ENCODE results near the gene NELL2.

DNA sequence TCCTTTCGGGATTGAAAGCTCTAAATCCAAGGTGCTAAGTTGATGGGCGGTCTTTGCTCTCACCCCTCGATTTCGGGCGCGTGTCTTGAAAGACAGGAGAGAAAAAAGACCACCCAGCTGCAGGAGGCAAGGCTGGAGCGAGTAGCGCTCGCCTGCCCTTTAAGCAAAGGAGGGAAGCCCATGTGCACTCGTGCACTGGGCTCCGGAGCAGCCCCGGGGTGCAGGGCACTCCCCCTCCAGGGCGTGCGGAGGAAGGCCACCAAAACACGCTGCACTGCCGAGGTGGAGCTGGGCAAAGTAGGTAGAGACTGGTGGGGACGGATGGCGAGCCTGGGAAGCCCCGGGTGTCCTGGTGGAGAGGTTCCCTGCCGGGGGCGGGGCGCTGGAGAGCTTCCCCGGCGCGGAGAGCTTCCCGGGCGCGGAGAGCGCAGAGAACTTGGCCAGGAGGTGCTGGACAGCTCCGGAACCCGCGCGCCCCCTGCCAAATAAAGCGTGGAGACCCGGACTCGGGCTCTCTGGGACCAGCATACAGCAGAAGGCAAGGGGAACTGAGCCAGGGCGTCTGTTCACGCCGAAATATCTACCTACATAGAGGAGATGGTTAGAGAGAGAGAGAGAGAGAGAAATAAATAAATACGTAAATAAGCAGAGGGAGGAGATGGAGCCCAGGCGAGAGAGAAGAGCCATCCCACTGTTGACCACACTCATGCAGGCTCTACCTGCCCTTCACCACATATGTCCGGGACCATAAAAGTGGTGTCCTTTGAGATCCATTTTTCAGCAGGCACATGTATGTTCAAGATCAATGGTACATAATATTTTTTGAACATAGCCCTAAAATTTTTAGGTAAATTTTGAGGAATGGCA is 662 bp upstream of the NELL2 start:
- TF ChIP-seq, protein P1, sequence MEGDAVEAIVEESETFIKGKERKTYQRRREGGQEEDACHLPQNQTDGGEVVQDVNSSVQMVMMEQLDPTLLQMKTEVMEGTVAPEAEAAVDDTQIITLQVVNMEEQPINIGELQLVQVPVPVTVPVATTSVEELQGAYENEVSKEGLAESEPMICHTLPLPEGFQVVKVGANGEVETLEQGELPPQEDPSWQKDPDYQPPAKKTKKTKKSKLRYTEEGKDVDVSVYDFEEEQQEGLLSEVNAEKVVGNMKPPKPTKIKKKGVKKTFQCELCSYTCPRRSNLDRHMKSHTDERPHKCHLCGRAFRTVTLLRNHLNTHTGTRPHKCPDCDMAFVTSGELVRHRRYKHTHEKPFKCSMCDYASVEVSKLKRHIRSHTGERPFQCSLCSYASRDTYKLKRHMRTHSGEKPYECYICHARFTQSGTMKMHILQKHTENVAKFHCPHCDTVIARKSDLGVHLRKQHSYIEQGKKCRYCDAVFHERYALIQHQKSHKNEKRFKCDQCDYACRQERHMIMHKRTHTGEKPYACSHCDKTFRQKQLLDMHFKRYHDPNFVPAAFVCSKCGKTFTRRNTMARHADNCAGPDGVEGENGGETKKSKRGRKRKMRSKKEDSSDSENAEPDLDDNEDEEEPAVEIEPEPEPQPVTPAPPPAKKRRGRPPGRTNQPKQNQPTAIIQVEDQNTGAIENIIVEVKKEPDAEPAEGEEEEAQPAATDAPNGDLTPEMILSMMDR (IDR thresholded peaks at IDR 0.05; ENCODE audit: low read depth, low read length, missing input control), result no peak
- TF ChIP-seq RAD21 (IDR thresholded peaks at IDR 0.05) (no peak), TAF1 (conservative IDR thresholded peaks at IDR 0.05) (no peak), GABPA (IDR thresholded peaks at IDR 0.05 in 1 of 2, conservative IDR thresholded peaks at IDR 0.05 in 1 of 2) (no peak), NR2F2 (IDR thresholded peaks at IDR 0.05) (no peak), FOXA2 (IDR thresholded peaks at IDR 0.05) (no peak), HNF4A (conservative IDR thresholded peaks at IDR 0.05) (no peak), EGR1 (IDR thresholded peaks at IDR 0.05; ENCODE audit: low read depth in 2 of 2) (no peak), JUND (IDR thresholded peaks at IDR 0.05) (no peak), YY1 (IDR thresholded peaks at IDR 0.05) (no peak), MAX (IDR thresholded peaks at IDR 0.05) (no peak)
- TF ChIP-seq, protein P2, sequence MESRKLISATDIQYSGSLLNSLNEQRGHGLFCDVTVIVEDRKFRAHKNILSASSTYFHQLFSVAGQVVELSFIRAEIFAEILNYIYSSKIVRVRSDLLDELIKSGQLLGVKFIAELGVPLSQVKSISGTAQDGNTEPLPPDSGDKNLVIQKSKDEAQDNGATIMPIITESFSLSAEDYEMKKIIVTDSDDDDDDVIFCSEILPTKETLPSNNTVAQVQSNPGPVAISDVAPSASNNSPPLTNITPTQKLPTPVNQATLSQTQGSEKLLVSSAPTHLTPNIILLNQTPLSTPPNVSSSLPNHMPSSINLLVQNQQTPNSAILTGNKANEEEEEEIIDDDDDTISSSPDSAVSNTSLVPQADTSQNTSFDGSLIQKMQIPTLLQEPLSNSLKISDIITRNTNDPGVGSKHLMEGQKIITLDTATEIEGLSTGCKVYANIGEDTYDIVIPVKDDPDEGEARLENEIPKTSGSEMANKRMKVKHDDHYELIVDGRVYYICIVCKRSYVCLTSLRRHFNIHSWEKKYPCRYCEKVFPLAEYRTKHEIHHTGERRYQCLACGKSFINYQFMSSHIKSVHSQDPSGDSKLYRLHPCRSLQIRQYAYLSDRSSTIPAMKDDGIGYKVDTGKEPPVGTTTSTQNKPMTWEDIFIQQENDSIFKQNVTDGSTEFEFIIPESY (IDR thresholded peaks at IDR 0.05), result no peak
- TF ChIP-seq, protein P3, sequence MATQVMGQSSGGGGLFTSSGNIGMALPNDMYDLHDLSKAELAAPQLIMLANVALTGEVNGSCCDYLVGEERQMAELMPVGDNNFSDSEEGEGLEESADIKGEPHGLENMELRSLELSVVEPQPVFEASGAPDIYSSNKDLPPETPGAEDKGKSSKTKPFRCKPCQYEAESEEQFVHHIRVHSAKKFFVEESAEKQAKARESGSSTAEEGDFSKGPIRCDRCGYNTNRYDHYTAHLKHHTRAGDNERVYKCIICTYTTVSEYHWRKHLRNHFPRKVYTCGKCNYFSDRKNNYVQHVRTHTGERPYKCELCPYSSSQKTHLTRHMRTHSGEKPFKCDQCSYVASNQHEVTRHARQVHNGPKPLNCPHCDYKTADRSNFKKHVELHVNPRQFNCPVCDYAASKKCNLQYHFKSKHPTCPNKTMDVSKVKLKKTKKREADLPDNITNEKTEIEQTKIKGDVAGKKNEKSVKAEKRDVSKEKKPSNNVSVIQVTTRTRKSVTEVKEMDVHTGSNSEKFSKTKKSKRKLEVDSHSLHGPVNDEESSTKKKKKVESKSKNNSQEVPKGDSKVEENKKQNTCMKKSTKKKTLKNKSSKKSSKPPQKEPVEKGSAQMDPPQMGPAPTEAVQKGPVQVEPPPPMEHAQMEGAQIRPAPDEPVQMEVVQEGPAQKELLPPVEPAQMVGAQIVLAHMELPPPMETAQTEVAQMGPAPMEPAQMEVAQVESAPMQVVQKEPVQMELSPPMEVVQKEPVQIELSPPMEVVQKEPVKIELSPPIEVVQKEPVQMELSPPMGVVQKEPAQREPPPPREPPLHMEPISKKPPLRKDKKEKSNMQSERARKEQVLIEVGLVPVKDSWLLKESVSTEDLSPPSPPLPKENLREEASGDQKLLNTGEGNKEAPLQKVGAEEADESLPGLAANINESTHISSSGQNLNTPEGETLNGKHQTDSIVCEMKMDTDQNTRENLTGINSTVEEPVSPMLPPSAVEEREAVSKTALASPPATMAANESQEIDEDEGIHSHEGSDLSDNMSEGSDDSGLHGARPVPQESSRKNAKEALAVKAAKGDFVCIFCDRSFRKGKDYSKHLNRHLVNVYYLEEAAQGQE (IDR thresholded peaks at IDR 0.05), result peak; percentile 90

All from liver (tissue), 3 donors.